ENCODE data around the gene FAAP20.

The FAAP20 gene, protein sequence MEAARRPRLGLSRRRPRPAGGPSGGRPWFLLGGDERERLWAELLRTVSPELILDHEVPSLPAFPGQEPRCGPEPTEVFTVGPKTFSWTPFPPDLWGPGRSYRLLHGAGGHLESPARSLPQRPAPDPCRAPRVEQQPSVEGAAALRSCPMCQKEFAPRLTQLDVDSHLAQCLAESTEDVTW

DNA sequence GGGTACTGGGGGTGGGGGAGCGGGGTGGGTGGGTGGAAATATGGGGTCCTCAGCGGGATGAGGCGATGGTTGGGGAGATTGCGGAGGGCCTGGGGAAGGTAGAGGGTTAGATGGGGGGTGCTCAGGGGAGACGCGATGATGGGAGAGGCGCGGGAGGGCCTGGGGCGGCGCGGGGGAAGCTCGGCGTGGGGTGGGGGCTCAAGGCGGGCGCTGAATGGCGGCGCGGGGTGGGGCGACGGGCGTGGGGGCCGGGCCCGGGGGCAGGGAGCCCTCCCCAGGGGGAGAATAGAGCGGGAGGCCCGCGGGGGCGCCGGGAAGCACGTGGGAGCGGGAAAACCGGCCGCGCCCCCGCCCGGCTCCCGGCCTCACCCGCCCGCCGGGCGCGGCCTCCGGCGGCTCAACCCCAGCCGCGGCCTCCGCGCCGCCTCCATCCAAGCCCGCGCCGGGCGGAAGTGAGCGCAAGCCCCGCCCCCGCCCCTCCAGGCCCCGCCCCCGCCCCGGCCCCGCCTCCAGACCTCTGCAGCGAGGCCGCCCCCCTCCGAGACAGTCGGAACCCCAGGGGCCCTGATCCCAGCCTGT, at the start of gene FAAP20:
TSS of gene FAAP20 (minus strand) at position 454 of the 579 bp plus-strand sequence. CDS start at position 431, 23 bp downstream.
- DNase-seq = peak; percentile 93

- peak; percentile 22 for DNase-seq
Observed at GRCh38 chr1:2242814-2243725, 48.5 kb upstream of the FAAP20 start.

DNA sequence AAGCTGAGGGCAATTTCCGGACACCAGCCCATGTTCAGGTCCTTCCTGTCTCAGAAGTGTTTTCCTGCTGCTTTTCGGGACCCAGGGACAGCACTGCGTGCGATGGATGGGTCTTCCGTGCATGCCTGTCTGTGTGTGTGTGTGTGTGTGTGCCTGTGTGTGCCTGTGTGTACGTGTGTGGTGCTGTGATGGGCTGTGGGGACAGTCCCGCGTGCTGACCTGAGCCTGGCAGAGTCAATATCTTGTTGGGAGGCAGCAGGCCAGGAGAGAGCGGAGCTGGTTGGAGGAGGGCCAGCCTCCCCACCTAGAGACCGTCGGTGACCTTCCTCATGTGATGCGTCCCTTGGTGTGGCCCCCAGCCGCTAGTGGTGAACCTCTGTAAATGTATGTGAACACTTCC, 47.2 kb upstream of the FAAP20 start:
- peak; percentile 22 for DNase-seq

DNA sequence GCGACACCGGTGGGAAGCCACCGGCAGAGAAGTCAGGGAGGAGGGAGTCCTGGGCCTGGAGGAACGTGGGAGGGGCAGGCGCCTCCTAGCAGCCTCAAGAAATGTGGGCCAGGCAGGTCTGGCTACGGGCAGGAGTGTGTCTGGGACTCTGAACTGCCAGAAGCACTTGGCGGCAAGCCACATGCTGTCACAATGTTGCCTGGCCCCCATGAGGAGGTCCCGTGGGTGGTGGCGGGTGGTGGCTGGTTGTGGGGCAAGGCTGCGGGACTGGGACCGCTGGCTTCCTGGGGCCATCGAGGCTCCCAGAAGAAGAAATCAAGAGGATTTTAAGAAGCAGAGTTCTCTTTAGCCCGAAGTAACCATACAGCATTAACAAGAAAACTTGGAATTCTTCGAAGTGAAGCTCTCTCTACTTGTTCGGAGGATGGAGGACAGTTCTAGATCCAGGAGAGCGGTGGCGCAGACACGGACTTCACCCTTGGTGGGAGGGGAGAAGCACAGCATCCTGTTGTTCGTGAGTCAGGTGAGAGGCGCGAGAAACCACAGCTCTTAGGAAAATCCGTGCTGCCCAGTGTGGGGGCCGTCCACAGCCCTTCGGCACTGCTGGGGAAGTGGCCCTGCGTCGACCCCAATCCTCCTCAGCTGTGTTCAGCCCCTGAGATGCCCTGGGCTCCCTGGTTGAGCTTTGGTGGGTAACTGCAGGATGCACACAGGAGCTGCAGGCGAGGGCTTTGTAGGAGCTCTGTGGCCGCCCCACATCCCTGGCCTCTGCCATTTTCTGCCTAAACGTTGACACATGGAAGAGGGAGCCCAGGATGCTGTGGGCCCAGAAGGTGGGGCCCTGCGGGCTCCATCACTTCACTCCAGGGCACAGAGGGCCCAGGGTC, 45.9 kb upstream of the FAAP20 start:
- DNase-seq = peak; percentile 55

DNA sequence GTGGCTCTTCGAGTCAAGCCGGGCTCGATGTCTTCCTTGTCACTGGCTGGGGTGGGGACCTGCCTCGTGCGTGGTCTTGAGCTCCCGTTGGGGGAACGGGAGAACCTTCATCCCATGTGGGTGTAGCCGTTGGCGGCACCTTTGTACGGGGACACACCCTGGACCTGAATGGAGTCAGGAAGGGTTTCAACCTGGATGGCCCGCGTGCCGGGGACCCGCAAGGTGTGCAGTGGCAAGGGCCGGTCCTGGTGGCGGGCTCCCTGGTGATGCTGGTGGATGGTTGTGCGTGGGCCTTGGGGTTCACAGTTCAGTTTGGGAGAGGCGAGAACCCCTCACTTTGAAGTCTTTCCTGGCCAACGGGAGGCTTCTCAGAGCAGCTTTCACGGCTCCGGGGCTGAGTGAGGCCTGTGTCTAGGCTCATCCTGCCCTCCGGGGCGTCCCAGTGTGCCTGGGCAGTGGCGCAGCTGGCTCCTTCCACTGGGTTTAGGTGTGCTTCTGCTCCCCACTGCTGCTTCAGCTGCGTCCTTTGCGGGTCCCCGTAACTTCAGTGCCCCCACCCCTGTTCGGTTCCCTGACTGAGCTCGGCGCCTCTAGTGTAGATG, 44.9 kb upstream of the FAAP20 start:
- DNase-seq = peak; percentile 20

- no peak for DNase-seq
Observed at GRCh38 chr1:2239013-2239370, 44.4 kb upstream of the FAAP20 start.

DNA sequence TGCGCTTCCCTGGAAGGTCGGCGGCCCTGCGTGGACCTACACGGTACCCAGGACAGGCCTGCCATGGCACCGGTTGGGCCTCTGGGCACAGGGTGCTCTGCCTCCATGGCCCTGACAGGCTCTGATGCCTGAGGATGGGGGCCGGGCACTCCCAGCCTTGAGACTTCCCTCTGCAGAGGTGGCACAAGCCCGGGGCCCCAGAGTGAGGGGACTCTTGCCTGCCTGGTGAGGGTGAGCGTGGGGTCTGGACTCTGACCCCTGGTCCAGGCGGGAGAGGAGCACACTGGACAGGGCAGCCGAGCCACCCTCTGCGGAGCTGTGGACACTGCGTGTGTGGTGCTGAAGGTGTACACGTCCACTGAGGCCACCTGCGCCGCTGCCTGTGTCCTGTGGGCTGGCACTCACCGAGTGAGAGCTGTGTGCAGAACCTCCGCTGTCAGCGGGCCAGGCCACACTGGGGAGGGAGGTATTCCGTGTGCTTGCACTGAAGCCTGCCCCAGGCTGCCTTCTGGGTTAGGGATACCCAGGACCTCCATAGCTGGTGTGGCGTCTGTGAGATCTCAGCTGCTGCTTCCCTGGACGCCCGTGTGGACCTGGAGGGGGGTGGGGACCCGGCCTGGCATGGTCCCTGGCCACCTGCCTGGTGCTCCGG, 43.9 kb upstream of the FAAP20 start:
- peak; percentile 24 for DNase-seq

DNA sequence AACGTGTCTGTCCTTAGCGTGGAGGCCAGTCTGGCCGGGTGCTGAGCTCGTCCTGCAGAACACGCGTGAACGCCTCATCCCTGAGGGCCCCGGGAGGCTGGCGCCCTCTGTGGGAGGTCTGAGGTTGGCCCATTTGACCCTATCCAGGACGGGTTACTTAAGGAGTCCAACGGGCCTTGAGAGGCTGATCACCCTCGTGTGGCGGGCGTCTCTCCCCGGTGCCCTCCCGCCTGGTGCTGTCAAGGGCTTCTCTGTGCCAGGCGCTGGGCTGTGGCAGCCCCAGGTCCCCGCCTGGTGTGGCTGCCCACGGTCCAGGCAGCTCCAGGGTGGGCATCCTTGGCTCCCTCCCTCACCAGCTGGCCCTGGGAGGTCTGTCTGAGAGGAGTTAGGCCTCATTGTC, 43.2 kb upstream of the FAAP20 start:
- DNase-seq = peak; percentile 21

DNA sequence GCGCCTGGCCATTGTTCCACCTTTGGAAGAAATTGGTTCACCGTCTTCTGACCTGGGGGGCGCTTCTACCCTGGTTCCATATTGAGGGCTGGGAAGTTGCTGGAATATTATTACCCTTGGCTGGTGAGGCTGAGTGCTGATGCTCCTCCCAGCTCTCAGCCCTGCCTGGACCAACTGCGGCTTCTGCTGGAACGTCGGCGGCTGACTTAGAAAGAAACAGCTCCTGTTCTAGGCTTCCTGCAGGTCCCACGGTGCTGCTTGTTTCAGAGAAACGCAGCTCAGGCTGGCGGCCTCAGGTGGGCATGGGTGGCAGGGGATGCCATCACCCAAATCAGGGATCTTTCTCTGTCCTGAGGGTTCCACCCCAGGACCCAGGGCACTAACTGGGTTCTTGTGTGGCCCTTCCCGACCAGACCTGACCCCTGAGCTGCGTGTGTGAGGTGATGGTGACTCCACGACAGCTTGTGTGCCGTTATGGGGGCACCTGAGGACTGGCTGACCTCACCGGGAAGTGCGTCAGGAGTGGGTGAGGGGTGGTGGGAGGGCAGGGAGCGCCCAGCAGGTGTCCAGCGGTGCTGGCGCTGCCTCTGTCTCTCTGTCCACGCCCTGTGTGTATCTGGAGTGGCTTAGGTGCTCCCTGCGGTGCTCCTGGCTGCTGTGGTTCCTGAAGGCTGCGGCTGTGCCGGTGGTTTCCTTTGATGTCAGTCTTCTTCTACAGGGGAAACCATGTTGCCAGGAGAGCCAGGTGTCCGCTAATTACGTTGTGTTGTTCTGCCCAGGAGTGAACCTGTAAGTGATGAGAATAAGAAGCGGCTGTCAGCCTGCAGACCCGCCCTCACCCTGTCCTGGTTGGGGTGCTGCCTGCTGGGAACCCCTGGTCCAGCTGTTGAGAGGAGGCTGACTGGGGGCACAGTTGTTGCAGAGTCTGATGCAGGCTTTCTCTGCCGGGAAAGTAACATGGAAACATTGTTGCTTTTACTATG, 42.4 kb upstream of the FAAP20 start:
- peak; percentile 15 for DNase-seq

GRCh38 chr1:2235300-2235998, 40.9 kb upstream of the FAAP20 start:
- no peak for DNase-seq

DNA sequence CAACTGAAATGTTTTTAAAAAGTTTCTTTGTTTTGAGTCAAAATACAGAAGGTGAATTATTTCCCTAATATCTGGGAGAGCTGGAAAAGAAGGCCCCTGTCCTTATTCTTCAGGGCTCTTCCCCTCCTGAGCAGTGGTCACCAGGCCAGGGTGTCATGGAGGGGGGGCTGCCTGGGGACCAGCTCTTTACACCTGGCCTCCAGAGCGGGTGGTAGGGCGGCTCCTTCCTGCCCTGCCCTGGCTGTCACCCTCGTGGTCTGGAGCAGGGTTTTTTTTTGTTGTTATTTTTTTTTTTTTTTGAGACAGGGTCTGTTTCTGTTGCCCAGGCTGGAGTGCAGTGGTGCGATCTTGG, 40.2 kb upstream of the FAAP20 start:
- peak; percentile 19 for DNase-seq

DNA sequence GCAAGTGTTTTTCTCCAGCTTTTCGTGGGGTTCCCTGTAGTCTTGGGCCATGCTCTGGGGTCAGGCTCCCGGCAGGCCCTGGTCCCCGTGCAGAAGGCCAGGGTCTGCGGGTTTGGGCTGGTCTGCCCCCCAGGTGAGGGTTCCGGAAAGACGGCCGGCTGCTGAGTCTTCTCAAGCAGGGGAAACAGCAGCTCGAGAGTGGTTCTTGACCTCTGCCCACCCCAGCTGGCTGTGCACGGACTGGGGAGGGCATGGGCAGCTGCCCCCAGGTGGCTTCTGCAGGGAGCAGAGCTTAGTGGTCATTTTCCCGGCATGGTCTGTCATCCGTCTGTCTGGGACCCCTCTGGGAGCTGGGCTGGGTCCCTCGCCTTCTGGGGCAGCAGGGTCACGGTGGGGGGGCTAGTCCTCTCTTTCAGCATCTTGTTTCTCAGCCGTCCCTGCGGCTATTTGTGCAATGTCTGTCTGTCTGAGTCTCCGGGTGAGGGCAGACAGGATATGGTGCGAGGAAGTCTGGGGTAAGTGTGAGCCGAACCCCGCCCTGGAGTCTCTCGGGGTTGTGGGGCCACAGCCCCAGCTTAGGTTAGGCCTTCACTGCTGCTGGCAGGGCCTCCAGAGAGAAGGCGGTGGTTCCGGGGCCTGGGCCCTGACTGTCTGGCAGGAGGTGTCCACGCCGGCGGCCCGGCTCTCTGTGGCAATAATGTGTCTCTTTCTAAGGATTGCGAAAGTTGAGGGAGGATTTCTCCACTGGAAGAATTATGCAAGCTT, 39.6 kb upstream of the FAAP20 start:
- peak; percentile 65 for DNase-seq

- DNase-seq = peak; percentile 24
Observed at GRCh38 chr1:2233468-2233867, 38.9 kb upstream of the FAAP20 start.

- peak; percentile 59 for DNase-seq
Observed at GRCh38 chr1:2232916-2233438, 38.4 kb upstream of the FAAP20 start.

- no peak for DNase-seq
Observed at GRCh38 chr1:2232255-2232915, 37.8 kb upstream of the FAAP20 start.

- peak; percentile 83 for DNase-seq
Observed at GRCh38 chr1:2231532-2232254, 37.1 kb upstream of the FAAP20 start.

- DNase-seq = peak; percentile 43
Observed at GRCh38 chr1:2230781-2231531, 36.4 kb upstream of the FAAP20 start.
